Kidney (tissue), 14 donors: ENCODE data around the gene ZNF430. TPM values are rescaled to one million over a fixed set of nuclear protein-coding genes. Genes with fewer than 3 reads are reported as not detected.
A peak's percentile ranks its signal among the peaks of the same experiment; 100 is the strongest.

ENCODE experiments used
- DNase-seq, 5 donors: peaks; one replicate each; pipeline ENCODE4 v3.0.0-alpha.2; 2013 to 2020
- FAIRE-seq: peaks from 2 replicates; lab custom pipeline; 2012; peaks lifted over from hg19 to GRCh38; lab: Jason Lieb, UNC
- H3K27ac ChIP-seq, 2 donors: one replicate each; pipeline ENCODE4 v1.7.0; 2013; ENCODE audit warnings: low read depth in 2 of 2, low read length in 2 of 2, inconsistent platforms in 1 of 2
- H3K27me3 ChIP-seq: one replicate; pipeline ENCODE4 v1.7.1; 2013; ENCODE audit warnings: low read length, inconsistent platforms; ENCODE audit not compliant: control insufficient read depth, insufficient read depth
- H3K36me3 ChIP-seq, 3 donors: one replicate each; pipeline versions ENCODE4 v1.7.0 to v1.7.1; 2013; ENCODE audit warnings: low read length in 3 of 3, control low read depth in 1 of 3, inconsistent platforms in 1 of 3; ENCODE audit not compliant: insufficient read depth in 3 of 3, control insufficient read depth in 2 of 3
- H3K4me1 ChIP-seq, 3 donors: one replicate each; pipeline versions ENCODE4 v1.7.0 to v1.7.1; 2013; ENCODE audit warnings: low read length in 3 of 3, inconsistent platforms in 1 of 3, low read depth in 1 of 3; ENCODE audit not compliant: control insufficient read depth in 2 of 3, insufficient read depth in 2 of 3
- H3K4me3 ChIP-seq, 3 donors: one replicate each; pipeline versions ENCODE4 v1.7.0 to v1.8.1; 2013; ENCODE audit warnings: low read length in 3 of 3, control low read depth in 1 of 3, inconsistent platforms in 1 of 3
- H3K9ac ChIP-seq, 3 donors: one replicate each; pipeline versions ENCODE4 v1.7.0 to v1.7.1; 2013; ENCODE audit warnings: low read length in 3 of 3, control low read depth in 1 of 3, inconsistent platforms in 1 of 3
- H3K9me3 ChIP-seq, 3 donors: one replicate each; pipeline versions ENCODE4 v1.7.0 to v1.7.1; 2013; ENCODE audit warnings: low read length in 3 of 3, control low read depth in 1 of 3, inconsistent platforms in 1 of 3; ENCODE audit not compliant: control insufficient read depth in 2 of 3, insufficient read depth in 1 of 3
- intact Hi-C: fragments of 100-400 bp; cut with DNase I; formaldehyde crosslinking; loops from one replicate; pipeline ENCODE4 v1.11.1; 2022
- polyA plus RNA-seq: library from polyadenylated mRNA; stranded (reverse); fragments of 350-450 nt; fragmentation: Illumina TruSeq; extraction: RNeasy Lipid Tissue Mini Kit (QIAGEN cat#74804); gene quantifications from one replicate; pipeline ENCODE4 v1.2.3, GENCODE V29; 2014; ENCODE audit warnings: low read depth, low replicate concordance; ENCODE audit not compliant: insufficient read depth
- total RNA-seq: library from RNA; stranded (reverse); fragmentation: NEBNext Ultra II Directional; extraction: Animal tissue kit (Norgen Biotek cat#: 25700); gene quantifications from one replicate; pipeline ENCODE4 v1.2.1, GENCODE V29; 2021
- TF ChIP-seq, protein P1 (sequence below): IDR thresholded peaks from 3 replicates; pipeline ENCODE4 v1.5.1; 2012; ENCODE audit warnings: mild to moderate bottlenecking, moderate library complexity, borderline replicate concordance; ENCODE audit not compliant: insufficient read depth; ENCODE audit errors: extremely low read depth
- donor health status: control.
- donor health status: control.
- donor health status: control.
- donor health status: control.
- donor health status: control.
- donor health status: DM: yes; HTN: yes; CAD: no.
- donor health status: Normal renal cell carcinoma (clear cell type).

The ZNF430 gene
- total and polyA plus RNA-seq, 2 donors from 2014 or later, result 1.8 to 18.0 TPM

- H3K4me1 ChIP-seq, result no peaks in the 10 kb centered on the region
- TF ChIP-seq, protein P1, sequence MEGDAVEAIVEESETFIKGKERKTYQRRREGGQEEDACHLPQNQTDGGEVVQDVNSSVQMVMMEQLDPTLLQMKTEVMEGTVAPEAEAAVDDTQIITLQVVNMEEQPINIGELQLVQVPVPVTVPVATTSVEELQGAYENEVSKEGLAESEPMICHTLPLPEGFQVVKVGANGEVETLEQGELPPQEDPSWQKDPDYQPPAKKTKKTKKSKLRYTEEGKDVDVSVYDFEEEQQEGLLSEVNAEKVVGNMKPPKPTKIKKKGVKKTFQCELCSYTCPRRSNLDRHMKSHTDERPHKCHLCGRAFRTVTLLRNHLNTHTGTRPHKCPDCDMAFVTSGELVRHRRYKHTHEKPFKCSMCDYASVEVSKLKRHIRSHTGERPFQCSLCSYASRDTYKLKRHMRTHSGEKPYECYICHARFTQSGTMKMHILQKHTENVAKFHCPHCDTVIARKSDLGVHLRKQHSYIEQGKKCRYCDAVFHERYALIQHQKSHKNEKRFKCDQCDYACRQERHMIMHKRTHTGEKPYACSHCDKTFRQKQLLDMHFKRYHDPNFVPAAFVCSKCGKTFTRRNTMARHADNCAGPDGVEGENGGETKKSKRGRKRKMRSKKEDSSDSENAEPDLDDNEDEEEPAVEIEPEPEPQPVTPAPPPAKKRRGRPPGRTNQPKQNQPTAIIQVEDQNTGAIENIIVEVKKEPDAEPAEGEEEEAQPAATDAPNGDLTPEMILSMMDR, result no peak
- H3K4me3 ChIP-seq, result no peak overlapping the region
- FAIRE-seq (no peak), DNase-seq (no peak)
- no peaks in the 10 kb centered on the region for H3K27me3 ChIP-seq
- intact Hi-C loops, result no loop called here
- H3K9ac ChIP-seq, result no peak overlapping the region
- H3K9me3 ChIP-seq, result peaks cover 2 to 22% (median 2%) of the 10 kb centered on the region in 3 donors
- H3K36me3 ChIP-seq, result peaks cover 0 to 2% (median 0%) of the 10 kb centered on the region in 3 donors
- H3K27ac ChIP-seq, result no peak overlapping the region
Observed at GRCh38 chr19:21046489-21046888, 26.0 kb downstream of the ZNF430 start.

GRCh38 chr19:21047716-21048115 lies 27.3 kb downstream of the ZNF430 start:
- Histone ChIP-seq H3K27ac (no peak overlapping the region), H3K27me3 (no peaks in the 10 kb centered on the region), H3K9me3 (peaks cover 2 to 22% (median 3%) of the 10 kb centered on the region in 3 donors), H3K9ac (no peak overlapping the region), H3K4me3 (no peak overlapping the region), H3K36me3 (peaks cover 0 to 2% (median under 1%) of the 10 kb centered on the region in 3 donors), H3K4me1 (no peaks in the 10 kb centered on the region)
- peak; percentile 44 for FAIRE-seq
- no peak for DNase-seq
- TF ChIP-seq, protein P1, result no peak
- intact Hi-C loops, result no loop called here

GRCh38 chr19:21052902-21053301 lies 32.4 kb downstream of the ZNF430 start:
- Histone ChIP-seq H3K27me3 (no peaks in the 10 kb centered on the region), H3K27ac (no peak overlapping the region), H3K4me3 (no peak overlapping the region), H3K9me3 (peaks cover 0 to 2% (median 0%) of the 10 kb centered on the region in 3 donors), H3K9ac (no peak overlapping the region), H3K36me3 (peaks cover 0 to 20% (median 4%) of the 10 kb centered on the region in 3 donors), H3K4me1 (no peaks in the 10 kb centered on the region)
- TF ChIP-seq, protein P1, result no peak
- FAIRE-seq (no peak), DNase-seq (no peak)
- intact Hi-C loops, result no loop called here

DNA sequence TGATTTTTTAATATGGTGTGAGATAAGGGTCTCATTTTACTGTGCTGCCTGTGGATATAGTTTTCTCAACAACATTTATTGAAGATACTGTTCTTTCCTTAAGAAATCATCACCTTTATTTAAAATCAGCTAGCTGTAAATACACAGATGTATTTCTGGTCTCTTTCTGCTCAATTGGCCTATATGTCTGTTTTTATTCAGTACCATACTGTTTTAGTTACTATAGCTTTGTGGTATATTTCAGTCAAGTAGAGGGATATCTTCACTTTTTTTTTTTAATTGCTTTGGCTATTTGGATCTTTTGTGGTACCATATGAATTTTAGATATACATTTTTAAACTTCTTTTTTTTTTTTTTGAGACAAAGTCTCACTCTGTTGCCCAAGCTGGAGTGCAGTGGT lies 44.9 kb downstream of the ZNF430 start:
- Histone ChIP-seq H3K36me3 (no peaks in the 10 kb centered on the region), H3K4me3 (no peak overlapping the region), H3K27ac (no peak overlapping the region), H3K9ac (no peak overlapping the region), H3K27me3 (no peaks in the 10 kb centered on the region), H3K4me1 (no peaks in the 10 kb centered on the region), H3K9me3 (peaks cover 2 to 5% (median 2%) of the 10 kb centered on the region in 3 donors)
- DNase-seq (no peak), FAIRE-seq (no peak)
- intact Hi-C loops, result no loop called here
- TF ChIP-seq, protein P1, result no peak
